HG03432 (cell line): ENCODE results near the gene BCL2L1.
"Not testable (repeated sequence)": the region's sequence is repeated elsewhere in the genome, so short reads cannot be mapped to it uniquely, and the experiment has no call there.

Source experiments
- ATAC-seq: cut with Tn5 transposase; IDR thresholded peaks from one replicate; pipeline ENCODE4 v1.9.1; 2021; ENCODE audit warnings: mild to moderate bottlenecking, moderate library complexity; ENCODE audit not compliant: unreplicated experiment

Gene BCL2L1

DNA sequence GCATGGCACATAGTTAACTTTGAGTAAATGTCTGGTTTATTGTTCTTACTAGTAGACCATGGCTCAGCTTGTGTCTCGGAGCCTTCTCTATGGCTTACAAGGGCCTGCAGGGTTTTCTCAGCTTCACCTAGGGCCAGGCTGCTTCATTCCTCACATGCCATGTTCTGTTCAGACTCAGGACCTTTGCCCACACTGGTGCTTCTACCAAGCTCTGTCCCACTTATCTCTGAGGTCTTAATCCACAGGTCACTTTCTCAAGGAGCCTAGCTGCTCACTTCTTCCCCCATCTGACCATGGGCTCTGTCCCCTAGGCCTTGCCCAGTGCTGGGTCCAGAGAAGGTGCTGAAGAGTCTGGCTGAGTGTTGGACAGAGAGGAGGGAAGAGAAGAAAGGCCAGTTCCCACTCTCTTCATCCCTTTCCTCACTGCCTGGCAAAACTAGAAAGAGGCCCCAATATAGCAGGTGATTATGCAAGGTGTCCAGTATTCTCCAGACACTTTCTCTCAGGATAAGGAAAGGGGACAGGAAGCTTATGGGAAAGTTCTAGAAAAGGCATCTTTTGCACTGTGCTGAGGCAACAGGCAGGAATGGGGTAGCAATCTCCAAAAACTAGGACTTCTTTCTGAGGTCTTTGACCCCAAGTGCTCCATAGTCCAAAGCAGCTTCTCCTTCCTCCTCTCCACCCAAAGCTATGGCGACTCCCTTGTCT, 45.0 kb downstream of the BCL2L1 start:
- no peak for ATAC-seq

- no peak for ATAC-seq
Observed at GRCh38 chr20:31676609-31676989, 46.1 kb downstream of the BCL2L1 start.

DNA sequence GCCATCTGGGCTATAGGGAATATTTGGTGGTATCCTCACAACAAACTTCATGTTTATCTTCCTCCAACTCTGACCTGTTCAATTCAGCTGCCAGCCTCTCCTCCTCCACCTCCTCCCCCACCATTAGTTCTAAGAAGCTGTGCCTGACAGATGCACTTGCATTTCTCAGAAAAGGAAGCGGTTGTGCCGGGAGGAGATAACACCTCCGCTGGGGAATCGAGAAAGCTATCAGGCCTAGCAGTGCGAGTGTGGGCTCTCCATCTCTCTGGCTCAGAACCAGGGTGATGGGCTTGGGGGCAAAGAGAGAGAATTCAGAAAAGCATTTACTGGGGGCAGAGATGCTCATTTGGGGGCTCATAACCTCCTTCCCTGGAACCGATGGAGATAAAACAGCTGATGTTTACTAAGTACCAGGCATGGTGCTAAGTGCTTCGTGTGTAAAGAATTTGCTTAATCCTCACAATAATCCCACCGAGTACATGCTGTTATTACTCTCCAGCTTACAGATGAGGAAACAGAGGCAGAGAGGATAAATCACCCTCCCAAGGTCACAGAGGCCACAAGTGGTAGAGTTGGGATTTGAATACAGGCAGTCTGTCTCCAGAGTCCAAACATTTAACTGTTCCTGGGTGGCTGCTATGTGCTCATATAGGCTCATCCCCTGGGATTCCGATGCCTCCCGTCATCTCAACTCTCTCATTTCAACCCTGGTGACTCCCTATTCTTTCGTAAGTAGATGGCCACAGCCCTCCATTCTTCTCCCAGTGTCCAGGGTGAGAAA, 46.6 kb downstream of the BCL2L1 start:
- ATAC-seq = peak; percentile 58

DNA sequence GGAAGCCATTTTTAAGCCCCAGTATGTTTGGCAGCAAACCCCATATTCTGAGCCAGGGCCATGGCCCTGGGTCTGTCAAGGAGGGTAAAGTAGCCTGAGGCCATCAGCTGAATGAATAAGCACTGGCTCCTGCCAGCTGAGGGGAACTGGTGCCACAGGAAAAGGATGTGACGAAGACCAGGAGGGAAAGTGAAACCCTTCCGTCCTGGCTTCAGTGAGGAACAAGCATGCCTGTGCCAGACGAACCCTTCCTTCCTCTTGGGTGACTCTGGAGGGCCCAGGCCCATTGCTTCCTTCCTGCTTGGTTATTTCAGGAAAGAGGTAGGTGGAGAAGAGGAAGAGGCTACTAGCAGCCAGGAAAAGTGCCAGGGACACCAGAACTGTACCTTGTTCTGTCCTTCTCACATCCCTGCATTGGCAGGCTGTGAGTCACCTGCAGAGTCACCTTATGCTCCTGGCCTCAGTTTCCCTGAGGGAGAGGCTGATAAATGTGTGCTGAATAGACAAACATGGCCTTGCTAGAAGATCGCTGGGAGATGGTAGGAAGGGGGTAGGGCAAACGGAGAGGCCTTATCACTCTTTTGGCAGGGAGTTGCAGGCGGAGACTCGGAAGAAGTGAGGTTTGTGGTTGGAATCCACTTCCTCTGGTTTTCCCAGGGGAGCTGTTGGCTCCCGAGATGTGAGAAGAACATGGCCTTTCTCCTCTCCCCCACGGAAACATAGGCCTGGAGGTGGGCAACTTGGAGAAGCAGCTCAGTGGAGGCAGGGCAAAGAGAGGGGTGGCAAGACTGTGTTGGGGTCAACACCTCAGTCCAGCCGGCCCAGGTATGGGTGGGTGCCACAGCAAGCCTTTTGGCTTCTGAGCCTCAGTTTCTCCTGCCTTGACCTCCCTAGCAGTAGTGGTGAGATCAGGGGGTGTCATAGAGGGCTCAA, 47.5 kb downstream of the BCL2L1 start:
- ATAC-seq = peak; percentile 79

- ATAC-seq = no peak
Observed at GRCh38 chr20:31673943-31674463, 48.7 kb downstream of the BCL2L1 start.

- no peak for ATAC-seq
Observed at GRCh38 chr20:31673435-31673834, 49.2 kb downstream of the BCL2L1 start.

- no peak for ATAC-seq
Observed at GRCh38 chr20:31671324-31671723, 51.3 kb downstream of the BCL2L1 start.

GRCh38 chr20:31670371-31671228, 52.1 kb downstream of the BCL2L1 start:
- ATAC-seq = no peak

GRCh38 chr20:31669876-31670275, 52.8 kb downstream of the BCL2L1 start:
- no peak for ATAC-seq

DNA sequence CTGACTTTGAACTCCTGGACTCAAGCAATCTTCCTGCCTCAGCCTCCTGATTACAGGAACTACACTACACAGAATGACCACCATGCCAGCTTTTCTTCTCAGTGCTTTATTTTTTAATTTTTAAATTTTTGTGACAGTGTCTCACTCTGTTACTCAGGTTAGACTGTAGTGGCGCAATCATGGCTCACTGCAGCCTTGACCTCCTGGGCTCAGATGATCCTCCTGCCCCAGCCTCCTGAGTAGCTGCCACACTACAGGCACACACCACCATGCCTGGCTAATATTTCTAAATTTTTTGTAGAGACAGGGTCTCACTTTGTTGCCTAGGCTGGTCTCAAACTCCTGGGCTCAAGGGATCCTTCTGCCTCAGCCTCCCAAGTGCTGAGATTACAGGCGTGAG, 53.7 kb downstream of the BCL2L1 start:
- ATAC-seq = not testable (repeated sequence)

DNA sequence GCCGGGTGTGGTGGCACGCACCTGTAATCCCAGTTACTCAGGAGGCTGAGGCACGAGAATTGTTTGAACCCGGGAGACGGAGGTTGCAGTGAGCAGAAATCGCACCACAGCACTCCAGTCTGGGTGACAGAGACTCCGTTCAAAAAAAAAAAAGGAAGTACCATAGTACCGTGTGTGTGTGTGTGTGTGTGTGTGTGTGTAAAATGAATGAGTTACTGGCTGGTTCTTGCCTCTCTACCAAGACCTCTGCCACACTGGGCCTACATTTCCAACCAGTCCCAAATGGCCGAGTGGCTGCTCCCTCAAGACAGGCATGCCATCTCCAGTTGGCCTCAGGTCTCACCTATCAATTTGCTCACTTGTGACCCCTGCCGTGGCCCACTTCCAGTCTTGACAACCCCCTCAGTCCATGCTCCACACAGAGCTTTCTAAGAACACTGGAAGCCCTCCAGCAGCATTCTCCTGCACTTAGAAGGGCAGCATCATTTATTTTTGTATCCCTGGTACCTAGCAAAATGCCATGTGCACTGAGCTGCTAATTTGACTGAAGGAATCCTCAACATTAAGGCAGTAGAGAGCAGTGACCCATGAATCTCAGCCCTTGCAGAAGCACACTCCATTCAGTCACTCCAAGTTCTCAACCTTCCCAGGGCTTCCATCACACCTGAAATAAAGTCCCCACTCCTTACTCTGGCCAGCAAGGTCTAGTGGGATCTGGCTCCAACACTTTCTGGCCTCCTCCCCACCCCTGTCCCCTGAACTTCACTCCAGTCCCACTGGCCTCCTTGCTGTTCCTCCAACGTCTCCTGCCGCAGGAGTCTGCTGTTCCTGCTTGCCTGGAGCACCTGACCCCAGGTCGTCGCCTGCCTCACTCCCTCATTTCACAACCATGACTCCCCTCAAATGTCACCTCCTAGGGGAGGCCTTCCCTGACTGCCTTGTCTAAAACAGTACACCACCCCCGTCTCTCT, 55.1 kb downstream of the BCL2L1 start:
- no peak for ATAC-seq

DNA sequence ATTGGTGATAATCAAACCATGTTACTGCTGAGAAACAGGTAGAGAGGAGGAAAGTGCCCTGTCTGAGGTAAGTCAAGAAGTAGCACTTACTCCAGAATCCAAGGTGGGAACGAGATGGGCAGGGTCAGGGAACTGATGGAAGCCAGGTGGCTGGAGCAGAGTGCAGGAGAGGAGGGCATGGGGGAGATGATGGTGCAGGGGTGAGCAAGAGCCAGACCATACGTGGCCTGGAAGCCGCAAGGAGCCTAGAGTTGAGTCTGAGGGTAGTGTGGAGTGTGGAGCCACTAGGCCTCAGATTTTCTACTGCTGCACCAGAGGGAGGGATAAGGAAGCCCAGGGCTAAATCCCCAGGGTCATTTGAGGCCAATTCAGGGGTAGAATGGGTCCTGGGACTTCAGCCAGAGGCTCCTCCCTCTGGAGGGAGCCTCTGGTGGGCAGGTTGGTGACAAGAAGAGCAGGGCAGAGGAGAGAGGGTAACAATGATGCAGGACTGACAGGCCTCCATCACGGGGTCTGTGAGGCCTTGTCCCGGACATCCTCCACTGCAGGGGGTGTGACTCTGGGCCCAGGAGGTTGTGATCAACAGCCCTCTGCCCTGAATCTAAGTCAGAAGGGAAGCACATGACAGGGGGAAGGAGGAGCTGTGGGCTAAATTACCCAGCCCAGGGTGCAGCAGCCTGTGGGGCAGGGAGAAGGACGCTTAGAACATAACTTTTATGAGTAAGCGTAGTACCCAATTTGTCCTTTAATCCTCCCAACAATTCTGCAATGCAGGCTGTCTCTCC, 56.2 kb downstream of the BCL2L1 start:
- ATAC-seq = no peak

DNA sequence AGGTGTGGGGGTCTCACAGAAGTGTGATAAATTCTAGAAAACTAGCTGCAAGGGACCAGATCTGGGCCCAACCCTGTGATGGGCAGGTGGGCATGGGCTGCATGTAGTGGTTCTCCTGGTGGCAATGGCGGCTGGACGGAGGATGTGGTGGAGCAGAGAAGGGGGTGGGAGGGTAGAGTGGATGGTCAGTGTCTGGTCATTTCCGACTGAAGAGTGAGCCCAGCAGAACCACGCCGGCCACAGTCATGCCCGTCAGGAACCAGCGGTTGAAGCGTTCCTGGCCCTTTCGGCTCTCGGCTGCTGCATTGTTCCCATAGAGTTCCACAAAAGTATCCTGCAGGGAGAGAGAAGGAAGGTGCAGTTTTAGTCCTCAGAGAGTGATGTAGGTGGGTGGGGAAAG, 56.9 kb downstream of the BCL2L1 start:
- no peak for ATAC-seq

GRCh38 chr20:31664696-31665354, 57.8 kb downstream of the BCL2L1 start:
- ATAC-seq = no peak

GRCh38 chr20:31663838-31664695, 58.6 kb downstream of the BCL2L1 start:
- no peak for ATAC-seq

- ATAC-seq = no peak
Observed at GRCh38 chr20:31663524-31663837, 59.2 kb downstream of the BCL2L1 start.

GRCh38 chr20:31662372-31662854, 60.3 kb downstream of the BCL2L1 start:
- ATAC-seq = no peak
